PC-3 (cell line): ENCODE results near the gene RMND1.

ENCODE experiments used
- CTCF ChIP-seq: fragments of 300-600 bp; sonication (generic); conservative IDR thresholded peaks from 2 replicates; pipeline ENCODE4 v1.5.1; 2017; ENCODE audit warnings: antibody characterized with exemption, low read depth, mild to moderate bottlenecking, low read length
- EZH2 ChIP-seq: fragments of 300-600 bp; sonication (generic); IDR thresholded peaks from one replicate; pipeline ENCODE4 v1.6.1; 2017; ENCODE audit warnings: antibody characterized with exemption, mild to moderate bottlenecking, low read length; ENCODE audit not compliant: unreplicated experiment

GRCh38 chr6:151448623-151449022 lies 3.3 kb downstream of the RMND1 start:
- no peak; the same call in 1 of the 2 replicates for TF ChIP-seq CTCF
- no peak for TF ChIP-seq EZH2
